ENCODE measurements around the gene CTU1. TPM values are rescaled to one million over a fixed set of nuclear protein-coding genes. Genes with fewer than 3 reads are reported as not detected.

Gene CTU1
- total RNA-seq, 2 experiments from 2014 or later = 8.3 to 13.3 TPM

DNA sequence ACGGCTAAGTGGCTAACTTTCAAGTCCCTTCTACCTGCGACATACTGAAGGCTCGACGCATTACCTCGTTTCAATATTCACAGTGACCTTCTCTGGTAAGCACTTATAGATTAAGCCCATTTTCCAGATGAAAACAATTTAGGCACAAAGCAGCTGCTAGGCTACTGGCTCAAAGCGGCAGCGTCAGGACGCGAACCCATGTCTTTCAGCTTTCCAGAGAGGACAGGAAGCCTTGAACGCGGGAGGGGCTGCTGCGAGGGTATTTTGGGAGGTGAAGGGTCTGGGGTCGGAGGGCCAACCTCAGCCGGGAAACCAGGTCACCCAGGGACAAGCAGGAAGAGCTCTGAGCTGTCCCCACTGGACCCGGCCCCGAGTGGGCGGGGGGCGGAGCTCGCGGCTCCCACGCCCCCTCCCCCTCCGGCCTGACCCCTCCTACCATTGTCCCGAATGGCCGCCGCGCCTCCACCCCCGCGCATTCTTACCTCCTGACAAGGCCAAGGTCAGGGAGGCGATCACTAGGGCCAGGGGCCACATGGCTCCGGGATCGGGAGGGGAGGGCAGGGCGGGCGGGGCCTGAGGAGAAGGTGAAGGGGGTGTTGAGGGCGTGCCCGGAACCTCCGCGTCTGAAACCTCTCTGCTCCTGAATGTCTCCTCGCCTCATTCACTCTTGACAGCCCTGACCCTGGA lies 43.5 kb downstream of the CTU1 start, which contains the start of gene KLK13:
TSS of gene KLK13 (minus strand) at position 559 of the 687 bp plus-strand sequence. CDS start at position 534, 25 bp downstream.
- Histone ChIP-seq H2AFZ (ENCODE audit: low read length) (no peak within 1 kb of the TSS), H3K4me1 (ENCODE audit: insufficient read depth, low read length, poor library complexity, severe bottlenecking) (no peaks in the 10 kb centered on the region), H3K4me2 (ENCODE audit: low read length) (no peak within 1 kb of the TSS), H3K36me3 (ENCODE audit: insufficient read depth, low read length) (no peaks in the 10 kb centered on the region), H3K79me2 (ENCODE audit: insufficient read depth, low read depth, low read length) (no peaks in the 10 kb centered on the region), H4K20me1 (ENCODE audit: insufficient read depth, low read length) (no peaks in the 10 kb centered on the region), H3K27ac (ENCODE audit: low read depth, low read length, poor library complexity, severe bottlenecking) (no peak within 1 kb of the TSS), H3K9me3 (ENCODE audit: low read length) (no peaks in the 10 kb centered on the region), H3K9me2 (ENCODE audit: insufficient read depth, low read length) (no peaks in the 10 kb centered on the region), H3K4me3 (ENCODE audit: low read depth, low read length, poor library complexity, severe bottlenecking) (no peak within 1 kb of the TSS)
- CTCF ChIA-PET (ENCODE audit: unreplicated experiment) = no interaction called here
- BruUV-seq (replicated peaks) = no TSS peak
- DNase-seq (ENCODE audit: low spot score) = no peak
- intact Hi-C loops (cut with micrococcal nuclease; ENCODE audit: unreplicated experiment) = no loop called here
- TF ChIP-seq, protein P1, sequence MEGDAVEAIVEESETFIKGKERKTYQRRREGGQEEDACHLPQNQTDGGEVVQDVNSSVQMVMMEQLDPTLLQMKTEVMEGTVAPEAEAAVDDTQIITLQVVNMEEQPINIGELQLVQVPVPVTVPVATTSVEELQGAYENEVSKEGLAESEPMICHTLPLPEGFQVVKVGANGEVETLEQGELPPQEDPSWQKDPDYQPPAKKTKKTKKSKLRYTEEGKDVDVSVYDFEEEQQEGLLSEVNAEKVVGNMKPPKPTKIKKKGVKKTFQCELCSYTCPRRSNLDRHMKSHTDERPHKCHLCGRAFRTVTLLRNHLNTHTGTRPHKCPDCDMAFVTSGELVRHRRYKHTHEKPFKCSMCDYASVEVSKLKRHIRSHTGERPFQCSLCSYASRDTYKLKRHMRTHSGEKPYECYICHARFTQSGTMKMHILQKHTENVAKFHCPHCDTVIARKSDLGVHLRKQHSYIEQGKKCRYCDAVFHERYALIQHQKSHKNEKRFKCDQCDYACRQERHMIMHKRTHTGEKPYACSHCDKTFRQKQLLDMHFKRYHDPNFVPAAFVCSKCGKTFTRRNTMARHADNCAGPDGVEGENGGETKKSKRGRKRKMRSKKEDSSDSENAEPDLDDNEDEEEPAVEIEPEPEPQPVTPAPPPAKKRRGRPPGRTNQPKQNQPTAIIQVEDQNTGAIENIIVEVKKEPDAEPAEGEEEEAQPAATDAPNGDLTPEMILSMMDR (conservative IDR thresholded peaks at IDR 0.05; ENCODE audit: low read length) = no peak
- POLR2A ChIA-PET = no interaction called here

- ChIA-PET POLR2A (no interaction called here), CTCF (ENCODE audit: unreplicated experiment) (no interaction called here)
- Histone ChIP-seq H3K9me2 (ENCODE audit: insufficient read depth, low read length) (no peaks in the 10 kb centered on the region), H3K4me2 (ENCODE audit: low read length) (no peak overlapping the region), H3K36me3 (ENCODE audit: insufficient read depth, low read length) (no peaks in the 10 kb centered on the region), H2AFZ (ENCODE audit: low read length) (no peak overlapping the region), H3K79me2 (ENCODE audit: insufficient read depth, low read depth, low read length) (no peaks in the 10 kb centered on the region), H3K4me1 (ENCODE audit: insufficient read depth, low read length, poor library complexity, severe bottlenecking) (no peaks in the 10 kb centered on the region), H3K4me3 (ENCODE audit: low read depth, low read length, poor library complexity, severe bottlenecking) (no peak overlapping the region), H3K9me3 (ENCODE audit: low read length) (no peaks in the 10 kb centered on the region), H3K27ac (ENCODE audit: low read depth, low read length, poor library complexity, severe bottlenecking) (no peak overlapping the region), H4K20me1 (ENCODE audit: insufficient read depth, low read length) (no peaks in the 10 kb centered on the region)
- TF ChIP-seq, protein P1 (conservative IDR thresholded peaks at IDR 0.05; ENCODE audit: low read length) = no peak
- TF ChIP-seq EZH2phosphoT487 (IDR thresholded peaks at IDR 0.05; ENCODE audit: borderline replicate concordance, low read depth, low read length) = no peak
- BruUV-seq (replicated peaks) = no TSS peak
- no peak for DNase-seq (ENCODE audit: low spot score)
- intact Hi-C loops (cut with micrococcal nuclease; ENCODE audit: unreplicated experiment) = no loop called here
Measured at GRCh38 chr19:51063664-51064063, 44.5 kb downstream of the CTU1 start.

GRCh38 chr19:51060973-51061372 lies 47.2 kb downstream of the CTU1 start:
- Histone ChIP-seq H3K4me3 (ENCODE audit: low read depth, low read length, poor library complexity, severe bottlenecking) (no peak overlapping the region), H3K36me3 (ENCODE audit: insufficient read depth, low read length) (no peaks in the 10 kb centered on the region), H3K27ac (ENCODE audit: low read depth, low read length, poor library complexity, severe bottlenecking) (no peak overlapping the region), H2AFZ (ENCODE audit: low read length) (no peak overlapping the region), H3K9me3 (ENCODE audit: low read length) (no peaks in the 10 kb centered on the region), H3K79me2 (ENCODE audit: insufficient read depth, low read depth, low read length) (no peaks in the 10 kb centered on the region), H3K9me2 (ENCODE audit: insufficient read depth, low read length) (no peaks in the 10 kb centered on the region), H3K4me2 (ENCODE audit: low read length) (no peak overlapping the region), H4K20me1 (ENCODE audit: insufficient read depth, low read length) (no peaks in the 10 kb centered on the region), H3K4me1 (ENCODE audit: insufficient read depth, low read length, poor library complexity, severe bottlenecking) (no peaks in the 10 kb centered on the region)
- ChIA-PET CTCF (ENCODE audit: unreplicated experiment) (no interaction called here), POLR2A (no interaction called here)
- intact Hi-C loops (cut with micrococcal nuclease; ENCODE audit: unreplicated experiment) = no loop called here
- no TSS peak for BruUV-seq (replicated peaks)
- TF ChIP-seq EZH2phosphoT487 (IDR thresholded peaks at IDR 0.05; ENCODE audit: borderline replicate concordance, low read depth, low read length) = no peak
- TF ChIP-seq, protein P1 (conservative IDR thresholded peaks at IDR 0.05; ENCODE audit: low read length) = no peak
- DNase-seq (ENCODE audit: low spot score) = no peak
